GM21786 (cell line): Measurements from ENCODE around the gene TPM2.

Experiments
- ATAC-seq: cut with Tn5 transposase; IDR thresholded peaks from one replicate; pipeline ENCODE4 v1.9.1; 2021; ENCODE audit not compliant: unreplicated experiment

Gene TPM2

DNA sequence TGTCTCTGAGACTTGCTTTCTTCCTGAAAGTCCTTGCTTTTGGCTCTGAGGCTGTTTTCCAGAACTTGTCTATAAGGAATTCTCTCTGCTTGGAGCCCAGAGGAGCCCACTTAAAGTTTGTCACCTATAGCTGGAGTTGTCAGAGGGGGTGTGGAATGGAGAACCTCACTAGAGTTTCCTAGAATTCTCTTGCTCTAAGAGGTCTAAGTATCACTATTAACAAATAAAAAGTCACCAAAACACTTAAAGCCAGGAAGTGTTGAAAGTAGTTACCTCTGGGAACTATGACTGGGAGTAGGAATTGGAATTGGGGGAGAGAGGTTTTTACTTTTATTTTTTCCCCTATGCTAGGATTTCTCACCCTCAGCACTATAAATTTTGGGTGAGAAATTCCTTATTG is 54.0 kb downstream of the TPM2 start:
- ATAC-seq = no peak
